A673 (cell line): ENCODE data around the gene HAAO. TPM values are rescaled to one million over a fixed set of nuclear protein-coding genes. Genes with fewer than 3 reads are reported as not detected.
A peak's percentile ranks its signal among the peaks of the same experiment; 100 is the strongest.

Experiments
- BruUV-seq: library from RNA; stranded (reverse); fragments of 400-500 nt; replicated peaks from 2 replicates; lab custom pipeline; 2021; lab: Mats Ljungman, UMichigan
- CTCF ChIA-PET: fragments of 300-600 bp; sonication (Branson Sonifier 250); formaldehyde crosslinking; loops from one replicate; lab custom pipeline; 2022; ENCODE audit warnings: antibody characterized with exemption; lab: Charles Lee
- POLR2A ChIA-PET: fragments of 300-600 bp; sonication (Branson Sonifier 250); formaldehyde crosslinking; loops from one replicate; lab custom pipeline; 2022; ENCODE audit warnings: antibody characterized with exemption; ENCODE audit not compliant: low non-redundant PET; lab: Charles Lee
- DNase-seq: peaks from one replicate; pipeline ENCODE4 v3.0.0-alpha.2; 2015; ENCODE audit warnings: low spot score
- H3K27ac ChIP-seq: fragments of 200-600 bp; sonication (generic); 2 replicates; pipeline ENCODE4 v1.5.1; 2016; ENCODE audit warnings: mixed run types, low read depth, mild to moderate bottlenecking, mixed read lengths, antibody characterized with exemption, low read length; ENCODE audit not compliant: poor library complexity, severe bottlenecking
- H3K27me3 ChIP-seq: fragments of 200-600 bp; sonication (generic); replicated peaks from 2 replicates; pipeline ENCODE4 v1.6.1; 2017; ENCODE audit warnings: mixed run types, low read depth, mild to moderate bottlenecking, mixed read lengths, antibody characterized with exemption, low read length; ENCODE audit not compliant: insufficient read depth, poor library complexity
- H3K36me3 ChIP-seq: fragments of 200-600 bp; sonication (generic); 2 replicates; pipeline ENCODE4 v1.6.1; 2016; ENCODE audit warnings: mixed run types, mild to moderate bottlenecking, mixed read lengths, antibody characterized with exemption, low read length; ENCODE audit not compliant: insufficient read depth, poor library complexity, severe bottlenecking
- H3K4me1 ChIP-seq: fragments of 200-600 bp; sonication (generic); 2 replicates; pipeline ENCODE4 v1.6.1; 2017; ENCODE audit warnings: mixed run types, mild to moderate bottlenecking, mixed read lengths, antibody characterized with exemption, low read length; ENCODE audit not compliant: insufficient read depth, poor library complexity, severe bottlenecking
- H3K4me3 ChIP-seq: fragments of 200-600 bp; sonication (generic); 2 replicates; pipeline ENCODE4 v1.5.1; 2016; ENCODE audit warnings: low read depth, mixed run types, mild to moderate bottlenecking, mixed read lengths, low read length; ENCODE audit not compliant: poor library complexity, severe bottlenecking
- H3K9me3 ChIP-seq: fragments of 200-600 bp; sonication (generic); 2 replicates; pipeline ENCODE4 v1.6.1; 2016; ENCODE audit warnings: mixed run types, low read depth, mild to moderate bottlenecking, mixed read lengths, antibody characterized with exemption, low read length; ENCODE audit not compliant: poor library complexity, severe bottlenecking
- EZH2 ChIP-seq: fragments of 200-600 bp; sonication (generic); IDR thresholded peaks from 2 replicates; pipeline ENCODE4 v1.6.1; 2017; ENCODE audit warnings: borderline replicate concordance, low read depth, mild to moderate bottlenecking, mixed read lengths, antibody characterized with exemption, low read length; ENCODE audit not compliant: poor library complexity, severe bottlenecking
- intact Hi-C: fragments of 100-400 bp; cut with micrococcal nuclease; formaldehyde crosslinking; loops from one replicate; pipeline ENCODE4 v1.10.0; 2022; ENCODE audit not compliant: unreplicated experiment
- total RNA-seq: library from RNA; stranded (reverse); gene quantifications from 2 replicates; pipeline ENCODE4 v1.2.3, GENCODE V29; 2021
- TF ChIP-seq, protein P1 (sequence below): fragments of 300-800, 200-600 bp; sonication (generic); conservative IDR thresholded peaks from 2 replicates; pipeline ENCODE4 v1.5.1; 2017; ENCODE audit warnings: low read depth, mild to moderate bottlenecking, antibody characterized with exemption, low read length, moderate library complexity, mixed read lengths

The HAAO gene
- total RNA-seq, 1 experiment from 2014 or later = 2.4 TPM

- Histone ChIP-seq H3K4me1 (peaks cover 25% of the 10 kb centered on the region), H3K36me3 (no peaks in the 10 kb centered on the region), H3K9me3 (no peaks in the 10 kb centered on the region), H3K4me3 (peak overlapping the region; percentile 23), H3K27me3 (no peaks in the 10 kb centered on the region), H3K27ac (no peak overlapping the region)
- intact Hi-C loops = loop anchor here (1.0 to 5.0 kb wide), 6 partner anchors 99 to 775 kb away; no protein-coding TSS in a partner anchor
- DNase-seq = peak; percentile 88
- TF ChIP-seq, protein P1, sequence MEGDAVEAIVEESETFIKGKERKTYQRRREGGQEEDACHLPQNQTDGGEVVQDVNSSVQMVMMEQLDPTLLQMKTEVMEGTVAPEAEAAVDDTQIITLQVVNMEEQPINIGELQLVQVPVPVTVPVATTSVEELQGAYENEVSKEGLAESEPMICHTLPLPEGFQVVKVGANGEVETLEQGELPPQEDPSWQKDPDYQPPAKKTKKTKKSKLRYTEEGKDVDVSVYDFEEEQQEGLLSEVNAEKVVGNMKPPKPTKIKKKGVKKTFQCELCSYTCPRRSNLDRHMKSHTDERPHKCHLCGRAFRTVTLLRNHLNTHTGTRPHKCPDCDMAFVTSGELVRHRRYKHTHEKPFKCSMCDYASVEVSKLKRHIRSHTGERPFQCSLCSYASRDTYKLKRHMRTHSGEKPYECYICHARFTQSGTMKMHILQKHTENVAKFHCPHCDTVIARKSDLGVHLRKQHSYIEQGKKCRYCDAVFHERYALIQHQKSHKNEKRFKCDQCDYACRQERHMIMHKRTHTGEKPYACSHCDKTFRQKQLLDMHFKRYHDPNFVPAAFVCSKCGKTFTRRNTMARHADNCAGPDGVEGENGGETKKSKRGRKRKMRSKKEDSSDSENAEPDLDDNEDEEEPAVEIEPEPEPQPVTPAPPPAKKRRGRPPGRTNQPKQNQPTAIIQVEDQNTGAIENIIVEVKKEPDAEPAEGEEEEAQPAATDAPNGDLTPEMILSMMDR = peak; percentile 93
- no peak for TF ChIP-seq EZH2
- no TSS peak for BruUV-seq
- ChIA-PET CTCF (no interaction called here), POLR2A (no interaction called here)
Measured at GRCh38 chr2:42827647-42828486, 35.5 kb upstream of the HAAO start.

DNA sequence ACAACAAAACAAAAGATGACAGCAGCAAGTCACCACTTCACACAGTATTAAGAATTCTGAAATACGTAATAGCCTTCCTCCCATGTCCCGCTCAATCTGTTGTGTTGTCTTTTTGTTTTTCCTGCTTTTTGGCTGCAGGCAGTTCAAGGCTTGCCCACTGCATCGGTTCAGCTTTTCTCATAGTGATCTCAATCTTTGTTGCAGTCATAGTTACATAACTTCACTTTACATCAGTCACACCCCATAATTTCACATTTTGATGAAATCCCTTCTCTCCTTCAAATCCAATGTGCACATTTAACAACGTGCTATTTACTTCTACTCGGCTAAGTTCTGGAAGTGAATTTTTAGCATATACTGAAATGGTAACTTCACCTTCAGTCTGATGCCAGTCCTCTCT lies 33.8 kb upstream of the HAAO start:
- no peak overlapping the region for H3K27ac ChIP-seq
- BruUV-seq = no TSS peak
- no peaks in the 10 kb centered on the region for H3K27me3 ChIP-seq
- TF ChIP-seq, protein P1 = no peak
- TF ChIP-seq EZH2 = no peak
- ChIA-PET CTCF (no interaction called here), POLR2A (no interaction called here)
- intact Hi-C loops = loop anchor here (5.0 kb wide), 3 partner anchors 101 to 656 kb away; no protein-coding TSS in a partner anchor
- no peak for DNase-seq
- H3K4me1 ChIP-seq = peaks cover 25% of the 10 kb centered on the region
- H3K4me3 ChIP-seq = no peak overlapping the region
- H3K36me3 ChIP-seq = no peaks in the 10 kb centered on the region
- no peaks in the 10 kb centered on the region for H3K9me3 ChIP-seq

- no TSS peak for BruUV-seq
- intact Hi-C loops = no loop called here
- no peaks in the 10 kb centered on the region for H3K36me3 ChIP-seq
- DNase-seq = no peak
- ChIA-PET POLR2A (no interaction called here), CTCF (no interaction called here)
- H3K27me3 ChIP-seq = no peaks in the 10 kb centered on the region
- no peaks in the 10 kb centered on the region for H3K9me3 ChIP-seq
- H3K4me3 ChIP-seq = no peak overlapping the region
- peaks cover 9% of the 10 kb centered on the region for H3K4me1 ChIP-seq
- no peak overlapping the region for H3K27ac ChIP-seq
- TF ChIP-seq, protein P1 = no peak
- no peak for TF ChIP-seq EZH2
Measured at GRCh38 chr2:42824454-42824807, 32.0 kb upstream of the HAAO start.
